Rectal smooth muscle tissue (tissue), 1 donor: ENCODE data around the gene ARHGAP26.
A peak's percentile ranks its signal among the peaks of the same experiment; 100 is the strongest.

Experiments
- H3K27ac ChIP-seq: one replicate; pipeline ENCODE4 v1.7.0; 2013; ENCODE audit warnings: low read depth, low read length, inconsistent platforms
- H3K27me3 ChIP-seq: one replicate; pipeline ENCODE4 v1.7.0; 2013; ENCODE audit warnings: low read length; ENCODE audit not compliant: control insufficient read depth, insufficient read depth
- H3K36me3 ChIP-seq: one replicate; pipeline ENCODE4 v1.7.0; 2013; ENCODE audit warnings: low read length; ENCODE audit not compliant: control insufficient read depth, insufficient read depth
- H3K4me1 ChIP-seq: one replicate; pipeline ENCODE4 v1.7.0; 2013; ENCODE audit warnings: low read length; ENCODE audit not compliant: control insufficient read depth, insufficient read depth
- H3K4me3 ChIP-seq: one replicate; pipeline ENCODE4 v1.7.0; 2013; ENCODE audit warnings: low read length
- H3K9ac ChIP-seq: one replicate; pipeline ENCODE4 v1.7.0; 2013; ENCODE audit warnings: low read length

The ARHGAP26 gene

DNA sequence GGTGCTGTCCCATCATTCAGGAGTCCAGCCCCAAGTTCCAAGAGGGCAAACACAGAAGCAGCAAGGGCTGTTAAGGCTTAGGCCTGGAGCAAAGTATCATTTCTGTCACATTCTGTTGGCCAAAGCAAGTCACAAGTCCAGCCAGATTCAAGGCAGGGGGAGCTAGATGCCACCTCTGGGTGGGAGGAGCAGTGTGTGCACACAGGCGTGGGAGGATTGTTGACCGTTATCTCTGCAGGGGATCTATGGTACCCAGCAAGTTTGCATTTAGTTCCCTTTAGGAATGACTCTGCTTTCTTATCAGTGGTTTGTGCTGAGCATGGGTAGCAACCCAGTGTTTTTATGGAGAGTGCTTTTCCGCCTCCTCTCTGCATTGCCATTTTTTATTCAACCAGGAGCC, 354.4 kb downstream of the ARHGAP26 start:
- H3K27me3 ChIP-seq: no peaks in the 10 kb centered on the region
- H3K36me3 ChIP-seq: peaks cover 2% of the 10 kb centered on the region
- no peak overlapping the region for H3K9ac ChIP-seq
- peaks cover 7% of the 10 kb centered on the region for H3K4me1 ChIP-seq
- no peak overlapping the region for H3K4me3 ChIP-seq
- H3K27ac ChIP-seq: no peak overlapping the region

GRCh38 chr5:143126174-143127019, 356.2 kb downstream of the ARHGAP26 start:
- Histone ChIP-seq H3K9ac (no peak overlapping the region), H3K27me3 (no peaks in the 10 kb centered on the region), H3K27ac (no peak overlapping the region), H3K4me1 (peaks cover 7% of the 10 kb centered on the region), H3K36me3 (no peaks in the 10 kb centered on the region), H3K4me3 (no peak overlapping the region)

DNA sequence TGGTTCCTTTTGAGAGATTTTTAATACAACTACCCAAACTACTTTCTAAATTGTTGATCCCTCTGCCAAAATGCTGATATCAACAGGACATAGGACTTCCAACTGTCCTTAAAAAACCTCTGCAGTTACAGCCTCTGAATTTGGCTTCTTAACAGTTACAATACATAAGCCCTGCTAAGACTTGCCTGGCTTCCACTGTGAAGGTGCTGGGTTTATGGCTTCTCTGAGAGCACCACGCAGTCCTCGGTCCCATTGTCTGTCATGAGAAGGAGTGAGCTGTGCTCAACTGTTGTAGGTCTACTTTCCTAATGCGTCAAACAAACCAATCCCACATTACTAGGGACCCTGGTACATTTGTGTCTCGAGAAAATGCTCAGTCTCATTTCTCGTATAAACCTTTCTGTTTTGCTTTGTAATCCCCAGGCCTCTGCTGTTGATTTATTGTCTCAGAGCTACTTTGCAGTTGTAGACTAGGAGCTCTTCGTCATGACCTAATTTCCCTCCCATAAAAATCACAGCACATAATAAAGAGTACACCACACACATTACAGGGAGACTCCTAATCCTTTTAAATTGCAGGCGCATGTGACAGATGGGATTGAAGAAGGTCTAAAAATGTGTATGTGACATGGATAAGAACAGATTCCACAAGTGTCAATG, 358.4 kb downstream of the ARHGAP26 start:
- H3K27ac ChIP-seq: peak overlapping the region; percentile 78
- no peaks in the 10 kb centered on the region for H3K36me3 ChIP-seq
- H3K4me3 ChIP-seq: no peak overlapping the region
- no peak overlapping the region for H3K9ac ChIP-seq
- no peaks in the 10 kb centered on the region for H3K27me3 ChIP-seq
- H3K4me1 ChIP-seq: peaks cover 7% of the 10 kb centered on the region

DNA sequence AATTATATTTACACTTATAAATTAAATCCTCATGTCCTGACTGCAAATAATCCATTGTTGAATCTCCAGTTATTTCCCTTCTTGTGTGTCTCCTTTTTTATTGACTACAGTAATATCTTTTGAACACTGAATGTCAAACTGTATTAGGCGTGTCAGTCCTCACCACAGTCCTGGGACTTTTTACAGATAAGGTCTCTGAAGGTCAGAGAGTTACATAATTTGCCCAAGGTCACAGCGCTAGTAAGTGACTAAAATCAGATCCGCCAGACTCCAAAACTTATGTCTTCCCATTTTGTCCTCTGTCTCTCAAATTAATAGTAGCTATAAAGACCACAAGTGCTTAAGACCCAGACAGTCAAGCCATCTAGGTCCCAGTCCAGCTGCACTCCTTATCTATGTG, 359.0 kb downstream of the ARHGAP26 start:
- H3K27me3 ChIP-seq: no peaks in the 10 kb centered on the region
- no peak overlapping the region for H3K9ac ChIP-seq
- H3K4me3 ChIP-seq: no peak overlapping the region
- H3K4me1 ChIP-seq: peaks cover 7% of the 10 kb centered on the region
- no peaks in the 10 kb centered on the region for H3K36me3 ChIP-seq
- no peak overlapping the region for H3K27ac ChIP-seq

DNA sequence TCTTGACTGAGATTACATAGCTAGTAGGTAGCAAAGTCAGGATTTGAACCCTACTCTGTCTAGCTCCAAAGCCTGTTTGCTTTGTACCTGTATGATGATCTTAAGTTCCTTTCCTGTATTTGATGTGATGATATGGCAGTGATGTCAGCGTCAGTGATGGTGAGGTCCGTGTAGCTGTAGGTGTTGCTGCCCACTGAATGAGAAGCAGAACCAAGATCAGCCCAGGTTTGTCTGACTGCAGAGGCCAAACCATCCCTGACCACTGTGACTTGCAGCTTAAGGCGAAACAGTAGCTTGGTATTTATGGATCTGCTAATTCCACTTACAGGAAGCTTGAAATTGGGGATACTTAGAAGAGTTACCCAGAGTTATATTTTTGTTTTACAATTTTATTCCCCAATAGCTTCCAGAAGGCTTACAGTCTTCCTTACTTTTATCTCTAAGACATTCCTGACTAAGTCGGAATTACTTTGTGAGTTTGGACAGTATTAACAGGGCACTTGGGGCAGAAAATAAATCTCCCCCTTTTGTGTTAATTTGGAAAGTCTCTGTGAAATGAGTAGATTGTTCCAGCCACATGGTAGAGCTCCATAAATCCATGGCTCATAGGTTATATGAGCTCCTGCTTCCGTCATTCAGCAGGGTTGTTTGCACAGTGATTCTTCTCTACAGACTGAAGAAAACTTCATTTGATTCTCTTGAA, 359.9 kb downstream of the ARHGAP26 start:
- H3K27me3 ChIP-seq: no peaks in the 10 kb centered on the region
- H3K36me3 ChIP-seq: no peaks in the 10 kb centered on the region
- peaks cover 7% of the 10 kb centered on the region for H3K4me1 ChIP-seq
- no peak overlapping the region for H3K27ac ChIP-seq
- no peak overlapping the region for H3K9ac ChIP-seq
- H3K4me3 ChIP-seq: no peak overlapping the region

DNA sequence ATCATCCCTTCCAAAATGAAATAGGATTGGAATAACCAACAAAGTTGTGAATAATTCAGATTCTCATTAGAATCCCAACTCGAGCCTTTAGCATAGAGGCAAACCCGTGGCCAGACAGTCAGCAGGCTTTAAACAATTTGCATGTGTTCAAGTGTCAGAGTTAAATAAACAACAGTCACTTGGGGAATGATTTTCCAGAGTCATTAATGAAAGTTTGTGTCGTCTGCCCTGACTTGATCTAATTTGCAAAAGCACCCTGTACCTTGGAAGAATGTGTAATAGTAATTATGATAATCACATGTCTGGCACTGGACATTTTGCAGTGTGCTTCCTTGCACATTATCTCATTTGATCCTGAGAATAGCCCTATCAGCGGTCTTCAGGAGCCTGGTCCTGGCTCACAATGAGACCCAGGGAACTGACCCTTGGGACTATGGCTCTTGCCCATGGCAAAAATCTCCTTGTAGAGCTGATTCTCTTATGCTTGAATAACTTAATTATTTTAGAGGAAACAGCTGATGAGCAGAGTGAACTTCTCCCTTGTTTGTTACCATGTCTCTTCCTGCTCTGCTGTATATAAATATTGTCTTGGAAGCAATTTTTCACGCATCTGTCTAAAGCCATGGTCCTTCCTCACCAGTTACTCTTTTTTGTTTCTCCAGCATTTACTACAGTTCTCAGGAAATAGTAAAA, 360.6 kb downstream of the ARHGAP26 start:
- Histone ChIP-seq H3K27ac (no peak overlapping the region), H3K27me3 (no peaks in the 10 kb centered on the region), H3K9ac (no peak overlapping the region), H3K36me3 (no peaks in the 10 kb centered on the region), H3K4me1 (peaks cover 7% of the 10 kb centered on the region), H3K4me3 (no peak overlapping the region)

- H3K9ac ChIP-seq: no peak overlapping the region
- no peak overlapping the region for H3K27ac ChIP-seq
- no peaks in the 10 kb centered on the region for H3K36me3 ChIP-seq
Measured at GRCh38 chr5:143131972-143132371, 361.8 kb downstream of the ARHGAP26 start.

GRCh38 chr5:143132739-143133138, 362.6 kb downstream of the ARHGAP26 start:
- Histone ChIP-seq H3K36me3 (no peaks in the 10 kb centered on the region), H3K27me3 (no peaks in the 10 kb centered on the region), H3K27ac (no peak overlapping the region), H3K4me1 (peaks cover 7% of the 10 kb centered on the region), H3K9ac (no peak overlapping the region), H3K4me3 (no peak overlapping the region)

More at GRCh38 chr5:143131972-143132371, 361.8 kb downstream of the ARHGAP26 start:
- Histone ChIP-seq H3K4me1 (peaks cover 7% of the 10 kb centered on the region), H3K27me3 (no peaks in the 10 kb centered on the region), H3K4me3 (no peak overlapping the region)

GRCh38 chr5:143133721-143134120, 363.5 kb downstream of the ARHGAP26 start:
- no peak overlapping the region for H3K27ac ChIP-seq
- no peaks in the 10 kb centered on the region for H3K36me3 ChIP-seq
- no peak overlapping the region for H3K9ac ChIP-seq
- no peaks in the 10 kb centered on the region for H3K4me1 ChIP-seq
- H3K27me3 ChIP-seq: no peaks in the 10 kb centered on the region
- H3K4me3 ChIP-seq: no peak overlapping the region

DNA sequence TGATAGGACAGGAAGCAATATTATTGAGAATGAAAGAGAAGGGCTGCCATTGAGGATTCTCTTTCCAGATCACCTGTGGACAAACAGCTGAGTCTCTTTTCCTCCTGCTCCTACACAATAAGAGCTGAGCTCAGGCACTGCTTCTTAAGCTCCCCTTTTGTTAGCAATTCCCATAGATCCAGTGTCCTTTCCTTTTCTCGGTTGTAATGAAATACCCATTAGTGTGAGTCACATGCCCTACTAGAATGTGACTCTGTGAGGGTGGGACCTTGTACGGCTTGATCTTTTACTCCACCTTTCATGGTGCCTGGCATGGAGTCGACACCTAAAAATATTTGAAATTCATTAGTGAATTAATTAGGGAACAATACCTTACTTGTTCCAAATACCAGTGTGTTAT, 364.1 kb downstream of the ARHGAP26 start:
- H3K36me3 ChIP-seq: no peaks in the 10 kb centered on the region
- no peak overlapping the region for H3K27ac ChIP-seq
- H3K4me3 ChIP-seq: no peak overlapping the region
- no peaks in the 10 kb centered on the region for H3K4me1 ChIP-seq
- no peaks in the 10 kb centered on the region for H3K27me3 ChIP-seq
- no peak overlapping the region for H3K9ac ChIP-seq

- Histone ChIP-seq H3K36me3 (no peaks in the 10 kb centered on the region), H3K9ac (no peak overlapping the region), H3K27ac (no peak overlapping the region), H3K27me3 (no peaks in the 10 kb centered on the region), H3K4me3 (no peak overlapping the region), H3K4me1 (no peaks in the 10 kb centered on the region)
Measured at GRCh38 chr5:143134900-143135299, 364.7 kb downstream of the ARHGAP26 start.
